H1 (cell line): ENCODE results near the gene SLC22A13. TPM values are rescaled to one million over a fixed set of nuclear protein-coding genes. Genes with fewer than 3 reads are reported as not detected.

Source experiments
- CTCF ChIA-PET: fragments of 300-600 bp; sonication (Branson Sonifier 250); formaldehyde crosslinking; loops from one replicate; lab custom pipeline; 2021; ENCODE audit not compliant: partially characterized antibody; lab: Charles Lee
- POLR2A ChIA-PET: fragments of 300-600 bp; sonication (Branson Sonifier 250); formaldehyde crosslinking; loops from one replicate; lab custom pipeline; 2021; ENCODE audit warnings: inconsistent platforms; ENCODE audit not compliant: partially characterized antibody; lab: Charles Lee
- DNase-seq, 2 experiments: peaks; one replicate each; pipeline versions ENCODE4 v3.0.0 to v3.0.0-alpha.2; 2010 to 2022; ENCODE audit warnings: low spot score in 2 of 2, low read depth in 1 of 2, mixed read lengths in 1 of 2
- FAIRE-seq: peaks from 2 replicates; lab custom pipeline; 2011; peaks lifted over from hg19 to GRCh38; lab: Jason Lieb, UNC
- H2AFZ ChIP-seq: 2 replicates; pipeline ENCODE4 v1.8.1; 2012; ENCODE audit warnings: low read length, inconsistent platforms
- H2AK5ac ChIP-seq: 2 replicates; pipeline ENCODE4 v1.6.1; 2013; ENCODE audit warnings: low read depth, low read length
- H2BK120ac ChIP-seq: replicated peaks from 2 replicates; pipeline ENCODE3; 2013; ENCODE audit warnings: low read depth, low read length, inconsistent platforms
- H2BK12ac ChIP-seq: 2 replicates; pipeline ENCODE4 v1.6.1; 2013; ENCODE audit warnings: low read depth, low read length
- H2BK15ac ChIP-seq: 2 replicates; pipeline ENCODE4 v1.6.1; 2013; ENCODE audit warnings: low read length
- H2BK20ac ChIP-seq: 2 replicates; pipeline ENCODE4 v1.6.1; 2013; ENCODE audit warnings: low read length
- H2BK5ac ChIP-seq: 2 replicates; pipeline ENCODE4 v1.6.1; 2013; ENCODE audit warnings: low read depth, low read length
- H3K14ac ChIP-seq: 2 replicates; pipeline ENCODE4 v1.6.1; 2013; ENCODE audit warnings: inconsistent platforms; ENCODE audit not compliant: insufficient read length
- H3K18ac ChIP-seq: 2 replicates; pipeline ENCODE4 v1.6.1; 2013; ENCODE audit warnings: low read length; ENCODE audit errors: extremely low read depth
- H3K23ac ChIP-seq: 2 replicates; pipeline ENCODE4 v1.6.1; 2013; ENCODE audit warnings: inconsistent platforms; ENCODE audit not compliant: insufficient read length
- H3K23me2 ChIP-seq: 2 replicates; pipeline ENCODE4 v1.6.1; 2013; ENCODE audit warnings: low read depth, low read length
- H3K27ac ChIP-seq: 2 replicates; pipeline ENCODE4 v1.6.1; 2011; ENCODE audit warnings: low read depth, low read length, inconsistent platforms
- H3K27me3 ChIP-seq, 4 experiments: replicated peaks in 1 of 4; 1 replicate in 1 of 4; 2 replicates in 3 of 4; pipeline versions ENCODE4 v1.6.1 to v1.8.1; 2011 to 2013; ENCODE audit warnings: low read length in 3 of 4, mild to moderate bottlenecking in 3 of 4, inconsistent platforms in 2 of 4, mixed read lengths in 2 of 4, moderate library complexity in 1 of 4; ENCODE audit not compliant: control insufficient read depth in 3 of 4, insufficient read depth in 3 of 4; ENCODE audit errors: extremely low read depth in 1 of 4
- H3K36me3 ChIP-seq, 4 experiments: 2 replicates each; pipeline versions ENCODE4 v1.6.1 to v1.8.1; 2011 to 2013; ENCODE audit warnings: mild to moderate bottlenecking in 4 of 4, low read length in 3 of 4, moderate library complexity in 2 of 4, control low read depth in 1 of 4, inconsistent platforms in 1 of 4; ENCODE audit not compliant: insufficient read depth in 4 of 4, control insufficient read depth in 2 of 4
- H3K4ac ChIP-seq: replicated peaks from 2 replicates; pipeline ENCODE3; 2013; ENCODE audit warnings: low read length, low read depth, mixed read lengths, inconsistent platforms; ENCODE audit not compliant: insufficient read length
- H3K4me1 ChIP-seq, 4 experiments: replicated peaks in 1 of 4; 1 replicate in 1 of 4; 2 replicates in 3 of 4; pipeline versions ENCODE4 v1.6.1 to v1.8.1; 2011 to 2013; ENCODE audit warnings: low read length in 3 of 4, inconsistent platforms in 2 of 4, mixed read lengths in 1 of 4; ENCODE audit not compliant: insufficient read depth in 4 of 4, control insufficient read depth in 3 of 4
- H3K4me2 ChIP-seq, 2 experiments: 2 replicates each; pipeline versions ENCODE4 v1.6.1 to v1.8.1; 2011 to 2013; ENCODE audit warnings: low read depth in 2 of 2, low read length in 2 of 2, control low read depth in 1 of 2, inconsistent platforms in 1 of 2, mild to moderate bottlenecking in 1 of 2; ENCODE audit not compliant: insufficient read depth in 1 of 2
- H3K4me3 ChIP-seq, 4 experiments: fragments of 200-600, 300-600 bp in 1 of 4; sonication (generic), shearing (Covaris generic), sonication (Bioruptor Twin) in 1 of 4; 2 replicates each; pipeline versions ENCODE4 v1.5.1 to v1.8.1; 2011 to 2016; ENCODE audit warnings: low read length in 4 of 4, low read depth in 3 of 4, control low read depth in 2 of 4, inconsistent platforms in 2 of 4, mild to moderate bottlenecking in 2 of 4, mixed read lengths in 1 of 4, moderate library complexity in 1 of 4; ENCODE audit not compliant: insufficient read depth in 2 of 4; ENCODE audit errors: extremely low read depth in 1 of 4
- H3K56ac ChIP-seq: replicated peaks from 2 replicates; pipeline ENCODE3; 2013; ENCODE audit warnings: low read depth, mild to moderate bottlenecking, mixed read lengths, low read length, inconsistent platforms; ENCODE audit not compliant: insufficient read length
- H3K79me1 ChIP-seq: 2 replicates; pipeline ENCODE4 v1.6.1; 2013; ENCODE audit warnings: low read depth, low read length, control low read depth
- H3K79me2 ChIP-seq, 2 experiments: 2 replicates each; pipeline versions ENCODE4 v1.6.1 to v1.8.1; 2012 to 2013; ENCODE audit warnings: low read length in 2 of 2, mild to moderate bottlenecking in 2 of 2, inconsistent platforms in 1 of 2; ENCODE audit not compliant: insufficient read depth in 2 of 2, control insufficient read depth in 1 of 2
- H3K9ac ChIP-seq, 4 experiments: replicated peaks in 1 of 4; 1 replicate in 1 of 4; 2 replicates in 3 of 4; pipeline versions ENCODE4 v1.6.1 to v1.8.1; 2011 to 2013; ENCODE audit warnings: low read depth in 3 of 4, low read length in 3 of 4, control low read depth in 2 of 4, mild to moderate bottlenecking in 2 of 4, moderate library complexity in 2 of 4, inconsistent platforms in 1 of 4; ENCODE audit errors: extremely low read depth in 1 of 4
- H3K9me3 ChIP-seq, 2 experiments: 2 replicates each; pipeline versions ENCODE4 v1.6.1 to v1.8.1; 2012 to 2013; ENCODE audit warnings: mild to moderate bottlenecking in 2 of 2, moderate library complexity in 2 of 2, control low read depth in 1 of 2, inconsistent platforms in 1 of 2, low read depth in 1 of 2, low read length in 1 of 2, mixed read lengths in 1 of 2; ENCODE audit not compliant: insufficient read depth in 2 of 2
- H4K20me1 ChIP-seq, 2 experiments: replicated peaks in 1 of 2; 2 replicates each; pipeline versions ENCODE3 to v1.8.1; 2011 to 2013; ENCODE audit warnings: inconsistent platforms in 2 of 2, low read length in 2 of 2, mild to moderate bottlenecking in 1 of 2; ENCODE audit not compliant: insufficient read depth in 2 of 2, control insufficient read depth in 1 of 2
- H4K5ac ChIP-seq: 2 replicates; pipeline ENCODE4 v1.6.1; 2013; ENCODE audit warnings: low read length, low read depth, mixed read lengths, inconsistent platforms; ENCODE audit not compliant: insufficient read length
- H4K8ac ChIP-seq: 2 replicates; pipeline ENCODE4 v1.8.0; 2013; ENCODE audit warnings: mild to moderate bottlenecking, moderate library complexity, low read length, inconsistent platforms; ENCODE audit not compliant: insufficient read depth; ENCODE audit errors: extremely low read depth
- H4K91ac ChIP-seq: replicated peaks from 2 replicates; pipeline ENCODE3; 2013; ENCODE audit warnings: low read length, mixed read lengths, inconsistent platforms; ENCODE audit not compliant: insufficient read length
- CHD1 ChIP-seq: IDR thresholded peaks from 2 replicates; pipeline ENCODE4 v1.6.1; 2012; ENCODE audit warnings: low read depth, low read length, improper control_type of control experiment
- EP300 ChIP-seq, 2 experiments: IDR thresholded peaks; 1 replicate in 1 of 2; 2 replicates in 1 of 2; pipeline ENCODE4 v1.6.1; 2011 to 2012; ENCODE audit warnings: low read depth in 2 of 2, low read length in 2 of 2, mild to moderate bottlenecking in 2 of 2, borderline replicate concordance in 1 of 2, inconsistent platforms in 1 of 2, moderate library complexity in 1 of 2
- RBBP5 ChIP-seq: IDR thresholded peaks from 2 replicates; pipeline ENCODE4 v1.7.1; 2012; ENCODE audit warnings: low read depth, mild to moderate bottlenecking, inconsistent platforms, low read length, moderate library complexity, borderline replicate concordance
- RNF2 ChIP-seq: fragments of 200-900, 300-1000 bp; sonication (generic); IDR thresholded peaks from 2 replicates; pipeline ENCODE4 v1.7.1; 2016; ENCODE audit warnings: borderline replicate concordance, low read depth, mild to moderate bottlenecking, antibody characterized with exemption, low read length; ENCODE audit not compliant: poor library complexity, severe bottlenecking; ENCODE audit errors: missing control alignments
- SRF ChIP-seq: IDR thresholded peaks from 2 replicates; pipeline ENCODE4 v1.6.1; 2011; ENCODE audit warnings: mild to moderate bottlenecking, low read depth, low read length, moderate library complexity
- TEAD4 ChIP-seq: IDR thresholded peaks from 2 replicates; pipeline ENCODE4 v1.6.1; 2012; ENCODE audit warnings: low read depth, low read length, inconsistent platforms, mixed read lengths
- USF2 ChIP-seq: IDR thresholded peaks from 2 replicates; pipeline ENCODE4 v1.6.1; 2011; ENCODE audit warnings: low read length, improper control_type of control experiment
- WGBS, 2 experiments: shearing (Covaris generic) in 1 of 2; methylation state at CpG; one replicate each; pipeline versions ENCODE4 v1.1.6 to v1.1.7; 2013 to 2015; ENCODE audit warnings: low lambda C conversion rate in 2 of 2, mixed read lengths in 2 of 2, inconsistent platforms in 1 of 2, low coverage in 1 of 2, missing lambda C conversion rate in 1 of 2; ENCODE audit not compliant: insufficient replicate concordance in 2 of 2, insufficient coverage in 1 of 2, insufficient read length in 1 of 2; ENCODE audit errors: extremely low coverage in 1 of 2, missing lambda C conversion rate in 1 of 2; 5-methylcytosine and 5-hydroxymethylcytosine counted together
- polyA plus RNA-seq, 7 experiments: library from polyadenylated mRNA; depleted of rRNA in 3 of 7; stranded (reverse) in 5 of 7; unstranded in 2 of 7; fragments of >200 nt in 5 of 7; fragments of 200-250 nt in 2 of 7; gene quantifications; 1 replicate in 5 of 7; 2 replicates in 1 of 7; 4 replicates in 1 of 7; pipeline versions ENCODE4 v1.2.1 to v1.2.3, GENCODE V29; 2011 to 2013; ENCODE audit warnings: missing spikeins in 2 of 7, mixed read lengths in 2 of 7
- total RNA-seq: library from RNA; stranded (reverse); fragmentation: NEBNext Ultra II Directional; extraction: Animal tissue kit (Norgen Biotek cat#: 25700); gene quantifications from 2 replicates; pipeline ENCODE4 v1.2.1, GENCODE V29; 2021

SLC22A13 gene
- total and polyA plus RNA-seq, 2 of the 8 experiments (the other 6 are each of a cell fraction or from before 2014, with no cell fraction given): 0.05 to 0.41 TPM

GRCh38 chr3:38323060-38323459, 57.4 kb downstream of the SLC22A13 start:
- Histone ChIP-seq H3K79me2 (no peaks in the 10 kb centered on the region), H3K23ac (no peak overlapping the region), H3K36me3 (no peaks in the 10 kb centered on the region), H2BK5ac (no peak overlapping the region), H2BK120ac (no peak overlapping the region), H3K4me2 (no peak overlapping the region), H3K4ac (no peak overlapping the region), H4K91ac (no peak overlapping the region), H4K5ac (no peak overlapping the region), H3K27ac (no peak overlapping the region), H4K20me1 (no peaks in the 10 kb centered on the region), H2BK20ac (no peak overlapping the region), H3K23me2 (no peaks in the 10 kb centered on the region), H2BK15ac (no peak overlapping the region), H3K9ac (no peak overlapping the region), H4K8ac (no peak overlapping the region), H3K9me3 (peaks cover 0 to 4% of the 10 kb centered on the region in 2 experiments; a peak in 1 of 4 replicates), H2AK5ac (no peak overlapping the region), H2BK12ac (no peak overlapping the region), H3K14ac (no peak overlapping the region), H3K79me1 (no peaks in the 10 kb centered on the region), H2AFZ (no peak overlapping the region), H3K4me1 (no peaks in the 10 kb centered on the region), H3K27me3 (no peaks in the 10 kb centered on the region), H3K56ac (no peak overlapping the region), H3K18ac (no peak overlapping the region), H3K4me3 (no peak overlapping the region)
- 100% methylated on average over 1 of the region's 1 CpG; no CpG with 5 or more reads in 1 of the 2 experiments for WGBS, 2 experiments
- FAIRE-seq (no peak), DNase-seq (no peak)
- CTCF ChIA-PET: interaction anchor here (0.7 to 1.0 kb wide), 2 partner anchors 24 to 214 kb away, joined by 3 to 4 read pairs; no protein-coding TSS in a partner anchor
- TF ChIP-seq RBBP5: no peak
- TF ChIP-seq TEAD4: no peak
- TF ChIP-seq CHD1: no peak
- no peak for TF ChIP-seq RNF2
- TF ChIP-seq USF2: no peak
- no peak for TF ChIP-seq SRF
- no peak for TF ChIP-seq EP300 (IDR thresholded peaks at IDR 0.05; ENCODE audit: borderline replicate concordance in 1 of 2, low read depth in 2 of 2, low read length in 2 of 2)
- POLR2A ChIA-PET: no interaction called here
